ENCODE data around the gene NPAS2.

NPAS2 gene

GRCh38 chr2:100963026-100963375, 143.1 kb downstream of the NPAS2 start:
- Histone ChIP-seq H3K23ac (ENCODE audit: low read length) (no peak overlapping the region), H2BK12ac (ENCODE audit: low read length) (no peak overlapping the region), H2AFZ (ENCODE audit: insufficient read depth, low read length, poor library complexity) (no peak overlapping the region), H4K12ac (ENCODE audit: low read depth, low read length) (no peak overlapping the region), H3K36me3 (ENCODE audit: control insufficient read depth in 1 of 2, insufficient read depth in 2 of 2, low read length in 2 of 2) (no peaks in the 10 kb centered on the region), H3K14ac (ENCODE audit: low read length) (no peak overlapping the region), H4K91ac (ENCODE audit: low read depth, low read length) (no peak overlapping the region), H3K9ac (ENCODE audit: low read length) (no peak overlapping the region), H2BK5ac (ENCODE audit: low read depth, low read length, poor library complexity) (no peak overlapping the region), H3K4me1 (ENCODE audit: control insufficient read depth in 1 of 2, insufficient read depth in 2 of 2, low read length in 2 of 2) (no peaks in the 10 kb centered on the region), H3K18ac (ENCODE audit: low read length) (no peak overlapping the region), H3K9me3 (ENCODE audit: insufficient read depth, low read depth, low read length) (no peaks in the 10 kb centered on the region), H3K4me2 (ENCODE audit: low read length) (no peak overlapping the region), H2AK5ac (ENCODE audit: low read length) (no peak overlapping the region), H2BK120ac (ENCODE audit: insufficient read depth, low read length, poor library complexity) (no peak overlapping the region), H3K4me3 (ENCODE audit: low read depth, low read length) (no peak overlapping the region), H4K8ac (ENCODE audit: low read depth, low read length) (no peak overlapping the region), H3K27ac (ENCODE audit: low read depth, low read length) (no peak overlapping the region), H3K4ac (ENCODE audit: low read depth, low read length) (no peak overlapping the region), H3K79me1 (ENCODE audit: low read length) (no peaks in the 10 kb centered on the region), H3K27me3 (ENCODE audit: insufficient read depth, low read length) (no peaks in the 10 kb centered on the region), H3K79me2 (ENCODE audit: control insufficient read depth, insufficient read depth, low read length, poor library complexity) (no peaks in the 10 kb centered on the region)
- WGBS (ENCODE audit: extremely low coverage, insufficient coverage, insufficient read length), result no CpG with 5 or more reads among the region's 4 CpGs
- no peak for DNase-seq

- H3K4me1 ChIP-seq (ENCODE audit: control insufficient read depth in 1 of 2, insufficient read depth in 2 of 2, low read length in 2 of 2), result peaks cover 0 to 2% of the 10 kb centered on the region in 2 experiments
Measured at GRCh38 chr2:100964222-100964621, 144.3 kb downstream of the NPAS2 start.

GRCh38 chr2:100964681-100965169, 144.8 kb downstream of the NPAS2 start:
- H3K23ac ChIP-seq (ENCODE audit: low read length), result no peak overlapping the region
- no peak overlapping the region for H2AFZ ChIP-seq (ENCODE audit: insufficient read depth, low read length, poor library complexity)
- H3K27me3 ChIP-seq (ENCODE audit: insufficient read depth, low read length), result no peaks in the 10 kb centered on the region
- H3K36me3 ChIP-seq (ENCODE audit: control insufficient read depth in 1 of 2, insufficient read depth in 2 of 2, low read length in 2 of 2), result no peaks in the 10 kb centered on the region
- no peak overlapping the region for H4K12ac ChIP-seq (ENCODE audit: low read depth, low read length)
- H4K8ac ChIP-seq (ENCODE audit: low read depth, low read length), result no peak overlapping the region
- no CpG with 5 or more reads among the region's 11 CpGs for WGBS (ENCODE audit: extremely low coverage, insufficient coverage, insufficient read length)
- no peak overlapping the region for H3K4me3 ChIP-seq (ENCODE audit: low read depth, low read length)
- DNase-seq, result no peak
- H3K4me1 ChIP-seq (ENCODE audit: control insufficient read depth in 1 of 2, insufficient read depth in 2 of 2, low read length in 2 of 2), result peaks cover 0 to 2% of the 10 kb centered on the region in 2 experiments
- no peak overlapping the region for H3K27ac ChIP-seq (ENCODE audit: low read depth, low read length)
- H3K79me1 ChIP-seq (ENCODE audit: low read length), result no peaks in the 10 kb centered on the region
- no peak overlapping the region for H2BK120ac ChIP-seq (ENCODE audit: insufficient read depth, low read length, poor library complexity)
- no peak overlapping the region for H3K14ac ChIP-seq (ENCODE audit: low read length)
- H4K91ac ChIP-seq (ENCODE audit: low read depth, low read length), result no peak overlapping the region
- no peak overlapping the region for H3K9ac ChIP-seq (ENCODE audit: low read length)
- no peak overlapping the region for H3K4me2 ChIP-seq (ENCODE audit: low read length)
- H3K4ac ChIP-seq (ENCODE audit: low read depth, low read length), result no peak overlapping the region
- H3K9me3 ChIP-seq (ENCODE audit: insufficient read depth, low read depth, low read length), result peaks cover 1% of the 10 kb centered on the region
- no peak overlapping the region for H2BK12ac ChIP-seq (ENCODE audit: low read length)
- H3K18ac ChIP-seq (ENCODE audit: low read length), result no peak overlapping the region
- no peak overlapping the region for H2BK5ac ChIP-seq (ENCODE audit: low read depth, low read length, poor library complexity)
- H2AK5ac ChIP-seq (ENCODE audit: low read length), result no peak overlapping the region
- H3K79me2 ChIP-seq (ENCODE audit: control insufficient read depth, insufficient read depth, low read length, poor library complexity), result no peaks in the 10 kb centered on the region

More at GRCh38 chr2:100964222-100964621, 144.3 kb downstream of the NPAS2 start:
- H3K4me3 ChIP-seq (ENCODE audit: low read depth, low read length), result no peak overlapping the region
- H4K8ac ChIP-seq (ENCODE audit: low read depth, low read length), result no peak overlapping the region
- H3K27ac ChIP-seq (ENCODE audit: low read depth, low read length), result no peak overlapping the region
- H3K4me2 ChIP-seq (ENCODE audit: low read length), result no peak overlapping the region
- no peak overlapping the region for H4K12ac ChIP-seq (ENCODE audit: low read depth, low read length)
- no peak overlapping the region for H2AFZ ChIP-seq (ENCODE audit: insufficient read depth, low read length, poor library complexity)
- peaks cover 1% of the 10 kb centered on the region for H3K9me3 ChIP-seq (ENCODE audit: insufficient read depth, low read depth, low read length)
- no peak overlapping the region for H3K4ac ChIP-seq (ENCODE audit: low read depth, low read length)
- H2BK12ac ChIP-seq (ENCODE audit: low read length), result no peak overlapping the region
- no peak overlapping the region for H3K9ac ChIP-seq (ENCODE audit: low read length)
- no peak overlapping the region for H3K18ac ChIP-seq (ENCODE audit: low read length)
- no peak overlapping the region for H2BK120ac ChIP-seq (ENCODE audit: insufficient read depth, low read length, poor library complexity)
- H3K23ac ChIP-seq (ENCODE audit: low read length), result no peak overlapping the region
- WGBS (ENCODE audit: extremely low coverage, insufficient coverage, insufficient read length), result no CpG with 5 or more reads among the region's 12 CpGs
- H3K14ac ChIP-seq (ENCODE audit: low read length), result no peak overlapping the region
- no peaks in the 10 kb centered on the region for H3K36me3 ChIP-seq (ENCODE audit: control insufficient read depth in 1 of 2, insufficient read depth in 2 of 2, low read length in 2 of 2)
- no peak overlapping the region for H4K91ac ChIP-seq (ENCODE audit: low read depth, low read length)
- H2AK5ac ChIP-seq (ENCODE audit: low read length), result no peak overlapping the region
- H3K79me2 ChIP-seq (ENCODE audit: control insufficient read depth, insufficient read depth, low read length, poor library complexity), result no peaks in the 10 kb centered on the region
- no peaks in the 10 kb centered on the region for H3K79me1 ChIP-seq (ENCODE audit: low read length)
- H2BK5ac ChIP-seq (ENCODE audit: low read depth, low read length, poor library complexity), result no peak overlapping the region
- DNase-seq, result no peak
- H3K27me3 ChIP-seq (ENCODE audit: insufficient read depth, low read length), result no peaks in the 10 kb centered on the region

GRCh38 chr2:100965596-100965995, 145.7 kb downstream of the NPAS2 start:
- Histone ChIP-seq H2BK120ac (ENCODE audit: insufficient read depth, low read length, poor library complexity) (no peak overlapping the region), H4K12ac (ENCODE audit: low read depth, low read length) (no peak overlapping the region), H3K4me3 (ENCODE audit: low read depth, low read length) (no peak overlapping the region), H3K18ac (ENCODE audit: low read length) (no peak overlapping the region), H3K27ac (ENCODE audit: low read depth, low read length) (no peak overlapping the region), H2AK5ac (ENCODE audit: low read length) (no peak overlapping the region), H3K4me2 (ENCODE audit: low read length) (no peak overlapping the region), H3K23ac (ENCODE audit: low read length) (no peak overlapping the region), H4K8ac (ENCODE audit: low read depth, low read length) (no peak overlapping the region), H3K79me1 (ENCODE audit: low read length) (no peaks in the 10 kb centered on the region), H4K91ac (ENCODE audit: low read depth, low read length) (no peak overlapping the region), H3K9ac (ENCODE audit: low read length) (no peak overlapping the region), H2BK12ac (ENCODE audit: low read length) (no peak overlapping the region), H3K14ac (ENCODE audit: low read length) (no peak overlapping the region), H3K4ac (ENCODE audit: low read depth, low read length) (no peak overlapping the region), H3K36me3 (ENCODE audit: control insufficient read depth in 1 of 2, insufficient read depth in 2 of 2, low read length in 2 of 2) (no peaks in the 10 kb centered on the region), H3K9me3 (ENCODE audit: insufficient read depth, low read depth, low read length) (peaks cover 1% of the 10 kb centered on the region), H3K79me2 (ENCODE audit: control insufficient read depth, insufficient read depth, low read length, poor library complexity) (no peaks in the 10 kb centered on the region), H3K27me3 (ENCODE audit: insufficient read depth, low read length) (no peaks in the 10 kb centered on the region), H3K4me1 (ENCODE audit: control insufficient read depth in 1 of 2, insufficient read depth in 2 of 2, low read length in 2 of 2) (peaks cover 0 to 2% of the 10 kb centered on the region in 2 experiments), H2AFZ (ENCODE audit: insufficient read depth, low read length, poor library complexity) (no peak overlapping the region), H2BK5ac (ENCODE audit: low read depth, low read length, poor library complexity) (no peak overlapping the region)
- no peak for DNase-seq
- WGBS (ENCODE audit: extremely low coverage, insufficient coverage, insufficient read length), result no CpG with 5 or more reads among the region's 5 CpGs
